Hepatocyte (in vitro differentiated cells): Measurements from ENCODE around the gene TBATA. TPM values are rescaled to one million over a fixed set of nuclear protein-coding genes. Genes with fewer than 3 reads are reported as not detected.
A peak's percentile ranks its signal among the peaks of the same experiment; 100 is the strongest.

Source experiments
- DNase-seq: peaks from one replicate; pipeline ENCODE4 v3.0.0-alpha.2; 2016; ENCODE audit warnings: low spot score
- H2AFZ ChIP-seq: fragments of 200-600 bp; sonication (generic); 2 replicates; pipeline ENCODE4 v1.6.0; 2016; ENCODE audit warnings: antibody characterized with exemption, mild to moderate bottlenecking
- H3K27ac ChIP-seq: fragments of 200-600 bp; sonication (generic); 2 replicates; pipeline ENCODE4 v1.5.1; 2016; ENCODE audit warnings: mild to moderate bottlenecking
- H3K27me3 ChIP-seq: fragments of 200-600 bp; sonication (generic); 2 replicates; pipeline ENCODE4 v1.6.1; 2016
- H3K36me3 ChIP-seq: fragments of 200-600 bp; sonication (generic); replicated peaks from 2 replicates; pipeline ENCODE4 v1.5.1; 2016; ENCODE audit warnings: low read depth; ENCODE audit not compliant: insufficient read depth
- H3K4me1 ChIP-seq: fragments of 200-600 bp; sonication (generic); 2 replicates; pipeline ENCODE4 v1.5.1; 2016; ENCODE audit warnings: mild to moderate bottlenecking, moderate library complexity; ENCODE audit not compliant: insufficient read depth
- H3K4me2 ChIP-seq: fragments of 200-600 bp; sonication (generic); 2 replicates; pipeline ENCODE4 v1.6.0; 2016
- H3K4me3 ChIP-seq: fragments of 200-600 bp; sonication (generic); 2 replicates; pipeline ENCODE4 v1.5.1; 2016; ENCODE audit warnings: mild to moderate bottlenecking
- H3K79me2 ChIP-seq: fragments of 200-600 bp; sonication (generic); 2 replicates; pipeline ENCODE4 v1.6.0; 2017; ENCODE audit warnings: mild to moderate bottlenecking
- H3K9me2 ChIP-seq: fragments of 200-600 bp; sonication (generic); replicated peaks from 2 replicates; pipeline ENCODE4 v1.6.0; 2017; ENCODE audit warnings: mild to moderate bottlenecking; ENCODE audit not compliant: insufficient read depth
- H3K9me3 ChIP-seq: fragments of 200-600 bp; sonication (generic); 2 replicates; pipeline ENCODE4 v1.5.1; 2016; ENCODE audit warnings: low read depth, mild to moderate bottlenecking
- H4K20me1 ChIP-seq: fragments of 200-600 bp; sonication (generic); 2 replicates; pipeline ENCODE4 v1.6.0; 2016; ENCODE audit warnings: mild to moderate bottlenecking; ENCODE audit not compliant: insufficient read depth, poor library complexity, severe bottlenecking
- CTCF ChIP-seq: fragments of 200-600 bp; sonication (generic); IDR thresholded peaks from 2 replicates; pipeline ENCODE4 v1.5.1; 2016; ENCODE audit warnings: antibody characterized with exemption, mild to moderate bottlenecking; ENCODE audit not compliant: poor library complexity
- EZH2 ChIP-seq: fragments of 200-600 bp; sonication (generic); IDR thresholded peaks from 2 replicates; pipeline ENCODE4 v1.6.1; 2016; ENCODE audit warnings: antibody characterized with exemption, mild to moderate bottlenecking, borderline replicate concordance
- EZH2phosphoT487 ChIP-seq: fragments of 200-600 bp; sonication (generic); IDR thresholded peaks from one replicate; pipeline ENCODE4 v1.6.1; 2018; ENCODE audit warnings: antibody characterized with exemption, mild to moderate bottlenecking, low read depth, moderate library complexity; ENCODE audit not compliant: unreplicated experiment, severe bottlenecking
- WGBS: methylation state at CpG from one replicate; pipeline ENCODE4 v1.1.6; 2016; ENCODE audit warnings: low lambda C conversion rate; ENCODE audit errors: missing lambda C conversion rate; 5-methylcytosine and 5-hydroxymethylcytosine counted together
- polyA plus RNA-seq: library from polyadenylated mRNA; unstranded; fragments of >200 nt; fragmentation: Nextera tagmentation; extraction: Ambion mirVana; gene quantifications from 2 replicates; pipeline ENCODE4 v1.2.1, GENCODE V29; 2016
- total RNA-seq: library from RNA; depleted of rRNA; stranded (reverse); fragments of >200 nt; gene quantifications from 2 replicates; pipeline ENCODE4 v1.2.3, GENCODE V29; 2014

Gene TBATA
- total and polyA plus RNA-seq, 2 experiments from 2014 or later, result not detected

- Histone ChIP-seq H3K4me2 (no peak overlapping the region), H3K9me2 (no peaks in the 10 kb centered on the region), H3K9me3 (no peaks in the 10 kb centered on the region), H3K36me3 (no peaks in the 10 kb centered on the region), H3K79me2 (no peaks in the 10 kb centered on the region), H3K4me1 (peaks cover 4% of the 10 kb centered on the region), H3K27ac (no peak overlapping the region), H3K27me3 (no peaks in the 10 kb centered on the region), H4K20me1 (no peaks in the 10 kb centered on the region), H2AFZ (no peak overlapping the region), H3K4me3 (no peak overlapping the region)
- 82% methylated on average over 18 of the region's 18 CpGs for WGBS
- TF ChIP-seq CTCF (no peak), EZH2phosphoT487 (no peak), EZH2 (no peak)
- DNase-seq, result peak; percentile 47
Observed at GRCh38 chr10:70777063-70777875, 7.9 kb downstream of the TBATA start.

- Histone ChIP-seq H3K4me1 (peaks cover 4% of the 10 kb centered on the region), H3K36me3 (no peaks in the 10 kb centered on the region), H3K79me2 (no peaks in the 10 kb centered on the region), H3K27ac (no peak overlapping the region), H3K9me2 (no peaks in the 10 kb centered on the region), H3K4me2 (no peak overlapping the region), H3K4me3 (no peak overlapping the region), H4K20me1 (no peaks in the 10 kb centered on the region), H3K9me3 (no peaks in the 10 kb centered on the region), H2AFZ (no peak overlapping the region), H3K27me3 (no peaks in the 10 kb centered on the region)
- 96% methylated on average over 11 of the region's 11 CpGs for WGBS
- no peak for DNase-seq
- no peak for TF ChIP-seq CTCF
- no peak for TF ChIP-seq EZH2
Observed at GRCh38 chr10:70776455-70777005, 8.6 kb downstream of the TBATA start.

GRCh38 chr10:70775679-70776454 is 9.3 kb downstream of the TBATA start:
- Histone ChIP-seq H3K36me3 (no peaks in the 10 kb centered on the region), H3K79me2 (no peaks in the 10 kb centered on the region), H3K4me2 (no peak overlapping the region), H3K27me3 (no peaks in the 10 kb centered on the region), H4K20me1 (no peaks in the 10 kb centered on the region), H2AFZ (no peak overlapping the region), H3K27ac (no peak overlapping the region), H3K9me2 (no peaks in the 10 kb centered on the region), H3K4me1 (peaks cover 4% of the 10 kb centered on the region), H3K4me3 (no peak overlapping the region), H3K9me3 (no peaks in the 10 kb centered on the region)
- TF ChIP-seq CTCF, result no peak
- no peak for TF ChIP-seq EZH2
- no peak for TF ChIP-seq EZH2phosphoT487
- no peak for DNase-seq
- WGBS, result 93% methylated on average over 11 of the region's 13 CpGs
